Vagina (tissue), 2 donors: ENCODE measurements around the gene SMTNL2. TPM values are rescaled to one million over a fixed set of nuclear protein-coding genes. Genes with fewer than 3 reads are reported as not detected.

Experiments
- DNase-seq, 2 donors: peaks; one replicate each; pipeline ENCODE4 v3.0.0-alpha.2; 2017; ENCODE audit errors: extremely low spot score in 2 of 2
- H3K27ac ChIP-seq: fragments of 200-600 bp; sonication (generic); one replicate; pipeline ENCODE4 v1.5.1; 2019
- H3K27me3 ChIP-seq: fragments of 200-600 bp; sonication (generic); one replicate; pipeline ENCODE4 v1.5.1; 2019
- H3K36me3 ChIP-seq, 2 donors: fragments of 200-600 bp; sonication (generic); one replicate each; pipeline ENCODE4 v1.5.1; 2017 to 2019
- H3K4me1 ChIP-seq: fragments of 200-600 bp; sonication (generic); one replicate; pipeline ENCODE4 v1.5.1; 2019
- H3K4me3 ChIP-seq, 2 donors: fragments of 200-600 bp; sonication (generic); 1 replicate in 1 of 2; 2 replicates in 1 of 2; pipeline ENCODE4 v1.5.1; 2016 to 2019
- H3K9me3 ChIP-seq: fragments of 200-600 bp; sonication (generic); one replicate; pipeline ENCODE4 v1.5.1; 2019
- POLR2A ChIP-seq, 2 donors: fragments of 450-650 bp; IDR thresholded peaks; one replicate each; pipeline ENCODE4 v1.6.1; 2017; ENCODE audit warnings: antibody characterized with exemption in 2 of 2, mild to moderate bottlenecking in 2 of 2, moderate library complexity in 2 of 2
- POLR2AphosphoS5 ChIP-seq, 2 donors: sonication (generic); formaldehyde crosslinking; IDR thresholded peaks; one replicate each; pipeline ENCODE4 v1.9.0; 2017; ENCODE audit warnings: antibody characterized with exemption in 2 of 2, mild to moderate bottlenecking in 2 of 2, low read depth in 1 of 2; ENCODE audit not compliant: insufficient read depth in 1 of 2
- intact Hi-C: fragments of 100-400 bp; cut with DNase I; formaldehyde crosslinking; loops from one replicate; pipeline ENCODE4 v1.15.1; 2023
- total RNA-seq: library from RNA; depleted of rRNA; stranded (reverse); fragments of >200 nt; gene quantifications from one replicate; pipeline ENCODE4 v1.2.3, GENCODE V29; 2016
- TF ChIP-seq, protein P1 (sequence below), 3 experiments: fragments of 450-650 bp in 2 of 3; fragments of 200-600 bp in 1 of 3; sonication (generic) in 1 of 3; IDR thresholded peaks; one replicate each; pipeline ENCODE4 v1.5.1; 2017 to 2019; ENCODE audit warnings: antibody characterized with exemption in 3 of 3, mild to moderate bottlenecking in 2 of 3, moderate library complexity in 2 of 3

SMTNL2 gene
- total RNA-seq, 1 donor from 2014 or later: 2.5 TPM

GRCh38 chr17:4539576-4540223 is 44.6 kb upstream of the SMTNL2 start:
- DNase-seq: no peak
- TF ChIP-seq POLR2A (IDR thresholded peaks at IDR 0.05) (no peak), POLR2AphosphoS5 (IDR thresholded peaks at IDR 0.05; ENCODE audit: insufficient read depth in 1 of 2, low read depth in 1 of 2) (no peak)
- TF ChIP-seq, protein P1, sequence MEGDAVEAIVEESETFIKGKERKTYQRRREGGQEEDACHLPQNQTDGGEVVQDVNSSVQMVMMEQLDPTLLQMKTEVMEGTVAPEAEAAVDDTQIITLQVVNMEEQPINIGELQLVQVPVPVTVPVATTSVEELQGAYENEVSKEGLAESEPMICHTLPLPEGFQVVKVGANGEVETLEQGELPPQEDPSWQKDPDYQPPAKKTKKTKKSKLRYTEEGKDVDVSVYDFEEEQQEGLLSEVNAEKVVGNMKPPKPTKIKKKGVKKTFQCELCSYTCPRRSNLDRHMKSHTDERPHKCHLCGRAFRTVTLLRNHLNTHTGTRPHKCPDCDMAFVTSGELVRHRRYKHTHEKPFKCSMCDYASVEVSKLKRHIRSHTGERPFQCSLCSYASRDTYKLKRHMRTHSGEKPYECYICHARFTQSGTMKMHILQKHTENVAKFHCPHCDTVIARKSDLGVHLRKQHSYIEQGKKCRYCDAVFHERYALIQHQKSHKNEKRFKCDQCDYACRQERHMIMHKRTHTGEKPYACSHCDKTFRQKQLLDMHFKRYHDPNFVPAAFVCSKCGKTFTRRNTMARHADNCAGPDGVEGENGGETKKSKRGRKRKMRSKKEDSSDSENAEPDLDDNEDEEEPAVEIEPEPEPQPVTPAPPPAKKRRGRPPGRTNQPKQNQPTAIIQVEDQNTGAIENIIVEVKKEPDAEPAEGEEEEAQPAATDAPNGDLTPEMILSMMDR (IDR thresholded peaks at IDR 0.05): no peak
- peaks cover 0 to 57% of the 10 kb centered on the region in 2 donors for H3K36me3 ChIP-seq
- intact Hi-C loops: loop anchor here (10.0 kb wide), 1 partner anchor 105 kb away; the partner anchor contains the start of gene SPNS3
- no peak overlapping the region for H3K27ac ChIP-seq
- H3K27me3 ChIP-seq: no peaks in the 10 kb centered on the region
- H3K4me3 ChIP-seq: no peak overlapping the region
- peaks cover 34% of the 10 kb centered on the region for H3K4me1 ChIP-seq
- H3K9me3 ChIP-seq: no peaks in the 10 kb centered on the region

DNA sequence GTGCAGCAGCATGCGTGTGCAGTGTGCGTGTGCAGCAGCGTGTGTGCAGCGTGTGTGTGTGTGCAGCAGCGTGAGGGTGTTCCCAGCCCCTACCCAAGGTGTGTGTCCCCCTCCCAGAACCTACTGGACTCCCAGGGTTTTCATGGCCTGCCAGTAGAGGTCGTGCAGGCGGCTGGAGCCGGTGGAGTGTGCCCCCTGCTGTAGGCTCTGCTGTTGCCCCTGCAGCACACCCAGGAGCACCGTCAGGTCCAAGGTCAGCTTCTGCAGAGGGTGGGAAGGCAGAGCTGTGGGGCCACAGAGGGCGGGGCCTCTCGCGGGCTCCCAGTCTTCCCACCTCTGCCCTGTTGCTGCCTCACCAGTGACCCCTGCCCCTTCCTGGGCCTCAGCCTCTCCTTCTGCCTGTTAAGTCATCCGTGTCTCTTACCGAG is 44.1 kb upstream of the SMTNL2 start:
- Histone ChIP-seq H3K4me3 (no peak overlapping the region), H3K27me3 (no peaks in the 10 kb centered on the region), H3K9me3 (no peaks in the 10 kb centered on the region), H3K4me1 (peaks cover 30% of the 10 kb centered on the region), H3K27ac (no peak overlapping the region), H3K36me3 (peaks cover 0 to 60% of the 10 kb centered on the region in 2 donors)
- TF ChIP-seq, protein P1 (IDR thresholded peaks at IDR 0.05): no peak
- TF ChIP-seq POLR2AphosphoS5 (IDR thresholded peaks at IDR 0.05; ENCODE audit: insufficient read depth in 1 of 2, low read depth in 1 of 2): no peak
- TF ChIP-seq POLR2A (IDR thresholded peaks at IDR 0.05): no peak
- no peak for DNase-seq
- intact Hi-C loops: no loop called here

DNA sequence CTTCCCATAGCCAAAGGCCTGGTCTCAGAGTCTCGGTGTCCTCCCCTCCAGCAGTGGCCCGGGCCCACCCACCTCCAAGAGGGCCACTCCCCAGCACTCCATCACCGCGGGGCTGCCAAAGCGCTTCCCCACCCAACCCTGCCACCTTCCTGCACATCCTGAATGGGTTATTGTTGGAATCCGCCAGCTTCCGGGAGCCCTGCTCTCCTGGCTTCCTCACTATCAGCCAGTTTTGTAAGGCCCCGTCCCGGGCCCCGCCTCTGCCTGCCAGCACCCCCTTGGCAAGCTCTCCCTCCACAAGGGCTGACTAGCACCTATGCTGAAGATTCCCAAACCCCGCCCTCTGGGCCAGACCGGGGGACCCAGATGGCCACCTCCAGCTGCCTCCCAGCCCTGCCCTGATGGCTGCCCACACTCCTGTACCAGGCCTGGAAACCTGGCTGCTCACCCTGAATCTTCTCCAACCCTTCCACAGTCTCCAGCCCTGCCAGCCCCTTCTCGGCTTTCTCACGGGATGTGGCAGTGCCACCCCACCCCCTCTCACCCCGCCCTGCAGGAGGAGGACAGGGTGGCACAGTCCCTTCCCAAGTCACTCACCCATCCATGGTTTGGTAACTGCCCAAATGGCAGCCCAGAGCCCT is 43.5 kb upstream of the SMTNL2 start:
- intact Hi-C loops: no loop called here
- H3K4me3 ChIP-seq: no peak overlapping the region
- H3K4me1 ChIP-seq: peaks cover 24% of the 10 kb centered on the region
- no peak overlapping the region for H3K27ac ChIP-seq
- H3K27me3 ChIP-seq: no peaks in the 10 kb centered on the region
- no peaks in the 10 kb centered on the region for H3K9me3 ChIP-seq
- TF ChIP-seq POLR2A (IDR thresholded peaks at IDR 0.05) (no peak), POLR2AphosphoS5 (IDR thresholded peaks at IDR 0.05; ENCODE audit: insufficient read depth in 1 of 2, low read depth in 1 of 2) (no peak)
- TF ChIP-seq, protein P1 (IDR thresholded peaks at IDR 0.05): no peak
- no peak for DNase-seq
- peaks cover 0 to 60% of the 10 kb centered on the region in 2 donors for H3K36me3 ChIP-seq

DNA sequence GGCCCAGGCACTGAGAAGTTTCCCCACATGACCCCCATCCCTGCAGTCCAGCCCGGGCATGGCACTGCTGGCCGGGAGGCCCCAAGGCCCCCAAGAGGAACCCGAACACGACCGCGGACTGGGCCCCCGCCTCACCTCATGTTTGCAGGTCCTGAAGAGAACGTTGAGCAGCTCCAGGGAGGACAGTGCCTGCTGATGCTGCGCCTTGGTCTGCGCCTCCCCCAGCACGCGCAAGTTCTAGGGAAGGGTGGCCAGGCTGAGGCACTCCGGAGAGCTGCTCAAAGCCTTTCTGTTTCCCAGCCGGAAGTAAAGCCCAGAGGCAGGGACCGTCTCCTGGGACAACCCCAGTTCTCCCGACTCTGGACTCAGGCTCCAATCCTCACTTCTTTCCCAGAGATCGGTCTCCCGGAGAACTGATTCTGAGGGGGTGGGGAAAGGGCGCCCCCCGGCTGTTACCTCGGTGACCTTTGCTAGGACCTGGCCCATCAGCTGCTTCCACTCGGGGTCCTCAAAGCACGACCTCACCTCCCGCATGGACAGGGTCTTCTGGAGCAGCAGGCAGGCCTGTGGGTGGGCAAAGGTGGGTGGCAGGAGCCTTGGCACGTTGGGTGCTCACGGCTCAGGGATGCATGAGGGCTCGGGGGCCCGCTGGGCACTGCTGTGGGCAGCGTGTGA is 42.9 kb upstream of the SMTNL2 start:
- peaks cover 18% of the 10 kb centered on the region for H3K4me1 ChIP-seq
- intact Hi-C loops: no loop called here
- H3K36me3 ChIP-seq: peaks cover 0 to 60% of the 10 kb centered on the region in 2 donors
- H3K27me3 ChIP-seq: no peaks in the 10 kb centered on the region
- H3K9me3 ChIP-seq: no peaks in the 10 kb centered on the region
- no peak overlapping the region for H3K4me3 ChIP-seq
- no peak for TF ChIP-seq POLR2AphosphoS5 (IDR thresholded peaks at IDR 0.05; ENCODE audit: insufficient read depth in 1 of 2, low read depth in 1 of 2)
- no peak for TF ChIP-seq POLR2A (IDR thresholded peaks at IDR 0.05)
- TF ChIP-seq, protein P1 (IDR thresholded peaks at IDR 0.05): no peak
- H3K27ac ChIP-seq: no peak overlapping the region
- DNase-seq: no peak
